ENCODE measurements around the gene OR2M3.

Gene OR2M3
- total RNA-seq, result 0 to 0.11 (median 0) reads per million in 9 experiments

- Mint-ChIP-seq H3K27ac (no peak within 1 kb of the TSS), H3K36me3 (ENCODE audit: insufficient read depth) (peaks cover 3% of the 10 kb centered on the region), H3K4me3 (no peak within 1 kb of the TSS), H3K4me1 (ENCODE audit: low read depth in 2 of 2) (no peaks in the 10 kb centered on the region), H3K9me3 (peaks cover 2% of the 10 kb centered on the region in 2 donors), H3K27me3 (no peaks in the 10 kb centered on the region)
- no peak for DNase-seq
- ATAC-seq (replicated peaks), result no peak
These were observed at the start of gene OR2M3 for GRCh38 chr1:248196965-248197364. TSS of gene OR2M3 (plus strand) at chr1:248197265. CDS start at chr1:248203068, 5,803 bp downstream.

GRCh38 chr1:248152056-248152827 is 44.8 kb upstream of the OR2M3 start:
- Mint-ChIP-seq H3K27ac (no peak overlapping the region), H3K9me3 (peaks cover 5 to 8% of the 10 kb centered on the region in 2 donors), H3K27me3 (no peaks in the 10 kb centered on the region), H3K4me1 (ENCODE audit: low read depth in 2 of 2) (no peaks in the 10 kb centered on the region), H3K36me3 (ENCODE audit: insufficient read depth) (no peaks in the 10 kb centered on the region), H3K4me3 (no peak overlapping the region)
- ATAC-seq (replicated peaks) (no peak), DNase-seq (no peak)

GRCh38 chr1:248155927-248156326 is 41.1 kb upstream of the OR2M3 start:
- Mint-ChIP-seq H3K27me3 (no peaks in the 10 kb centered on the region), H3K27ac (no peak overlapping the region), H3K9me3 (peaks cover 0 to 5% of the 10 kb centered on the region in 2 donors), H3K4me1 (ENCODE audit: low read depth in 2 of 2) (no peaks in the 10 kb centered on the region), H3K4me3 (no peak overlapping the region), H3K36me3 (ENCODE audit: insufficient read depth) (no peaks in the 10 kb centered on the region)
- no peak for ATAC-seq (replicated peaks)
- no peak for DNase-seq

GRCh38 chr1:248158758-248159157 is 38.3 kb upstream of the OR2M3 start:
- ATAC-seq (replicated peaks) (no peak), DNase-seq (no peak)
- Mint-ChIP-seq H3K4me3 (no peak overlapping the region), H3K27ac (no peak overlapping the region), H3K9me3 (peaks cover 0 to 1% of the 10 kb centered on the region in 2 donors), H3K36me3 (ENCODE audit: insufficient read depth) (no peaks in the 10 kb centered on the region), H3K4me1 (ENCODE audit: low read depth in 2 of 2) (no peaks in the 10 kb centered on the region), H3K27me3 (no peaks in the 10 kb centered on the region)

- no peaks in the 10 kb centered on the region for H3K27me3 Mint-ChIP-seq
- H3K36me3 Mint-ChIP-seq (ENCODE audit: insufficient read depth), result no peaks in the 10 kb centered on the region
- no peak for DNase-seq
- H3K4me3 Mint-ChIP-seq, result no peak overlapping the region
- no peak overlapping the region for H3K27ac Mint-ChIP-seq
- ATAC-seq (replicated peaks), result no peak
- peaks cover 6 to 8% of the 10 kb centered on the region in 2 donors for H3K9me3 Mint-ChIP-seq
- no peaks in the 10 kb centered on the region for H3K4me1 Mint-ChIP-seq (ENCODE audit: low read depth in 2 of 2)
These were observed 33.0 kb upstream of the OR2M3 start for GRCh38 chr1:248164031-248164430.

- H3K4me3 Mint-ChIP-seq, result no peak overlapping the region
- DNase-seq (no peak), ATAC-seq (replicated peaks) (no peak)
- no peaks in the 10 kb centered on the region for H3K27me3 Mint-ChIP-seq
- peaks cover 5 to 8% of the 10 kb centered on the region in 2 donors for H3K9me3 Mint-ChIP-seq
- H3K4me1 Mint-ChIP-seq (ENCODE audit: low read depth in 2 of 2), result no peaks in the 10 kb centered on the region
- H3K27ac Mint-ChIP-seq, result no peak overlapping the region
- no peaks in the 10 kb centered on the region for H3K36me3 Mint-ChIP-seq (ENCODE audit: insufficient read depth)
These were observed 31.9 kb upstream of the OR2M3 start for GRCh38 chr1:248165186-248165585.

- Mint-ChIP-seq H3K4me1 (ENCODE audit: low read depth in 2 of 2) (no peaks in the 10 kb centered on the region), H3K9me3 (peaks cover 0 to 5% of the 10 kb centered on the region in 2 donors), H3K27ac (no peak within 1 kb of the TSS), H3K4me3 (no peak within 1 kb of the TSS), H3K36me3 (ENCODE audit: insufficient read depth) (no peaks in the 10 kb centered on the region), H3K27me3 (no peaks in the 10 kb centered on the region)
- ATAC-seq (replicated peaks), result no peak
- DNase-seq, result no peak
These were observed 22.5 kb upstream of the OR2M3 start, which contains the start of gene OR2M2 for GRCh38 chr1:248174521-248174920. TSS of gene OR2M2 (plus strand) at chr1:248174821. CDS start at chr1:248179986, 5,165 bp downstream.

GRCh38 chr1:248183996-248184395 is 13.1 kb upstream of the OR2M3 start:
- H3K9me3 Mint-ChIP-seq, result peaks cover 13 to 20% of the 10 kb centered on the region in 2 donors
- no peak for ATAC-seq (replicated peaks)
- no peak overlapping the region for H3K4me3 Mint-ChIP-seq
- DNase-seq, result no peak
- H3K27ac Mint-ChIP-seq, result no peak overlapping the region
- no peaks in the 10 kb centered on the region for H3K36me3 Mint-ChIP-seq (ENCODE audit: insufficient read depth)
- H3K27me3 Mint-ChIP-seq, result peaks cover 0 to 9% of the 10 kb centered on the region in 2 donors
- H3K4me1 Mint-ChIP-seq (ENCODE audit: low read depth in 2 of 2), result no peaks in the 10 kb centered on the region

GRCh38 chr1:248187363-248187762 is 9.7 kb upstream of the OR2M3 start:
- Mint-ChIP-seq H3K27ac (no peak overlapping the region), H3K4me3 (no peak overlapping the region), H3K9me3 (peaks cover 8 to 28% of the 10 kb centered on the region in 2 donors), H3K36me3 (ENCODE audit: insufficient read depth) (no peaks in the 10 kb centered on the region), H3K27me3 (peaks cover 0 to 9% of the 10 kb centered on the region in 2 donors), H3K4me1 (ENCODE audit: low read depth in 2 of 2) (no peaks in the 10 kb centered on the region)
- ATAC-seq (replicated peaks), result no peak
- DNase-seq, result no peak

- no peak overlapping the region for H3K4me3 Mint-ChIP-seq
- H3K9me3 Mint-ChIP-seq, result peaks cover 8 to 28% of the 10 kb centered on the region in 2 donors
- no peak overlapping the region for H3K27ac Mint-ChIP-seq
These were observed 8.0 kb upstream of the OR2M3 start for GRCh38 chr1:248189026-248189425.

GRCh38 chr1:248194117-248194516 is 2.9 kb upstream of the OR2M3 start:
- Mint-ChIP-seq H3K27ac (no peak overlapping the region), H3K9me3 (peaks cover 7 to 18% of the 10 kb centered on the region in 2 donors), H3K4me3 (no peak overlapping the region), H3K36me3 (ENCODE audit: insufficient read depth) (peaks cover 3% of the 10 kb centered on the region), H3K27me3 (no peaks in the 10 kb centered on the region), H3K4me1 (ENCODE audit: low read depth in 2 of 2) (no peaks in the 10 kb centered on the region)
- ATAC-seq (replicated peaks) (no peak), DNase-seq (no peak)

More at GRCh38 chr1:248189026-248189425, 8.0 kb upstream of the OR2M3 start:
- H3K36me3 Mint-ChIP-seq (ENCODE audit: insufficient read depth), result no peaks in the 10 kb centered on the region
- no peaks in the 10 kb centered on the region for H3K4me1 Mint-ChIP-seq (ENCODE audit: low read depth in 2 of 2)
- ATAC-seq (replicated peaks) (no peak), DNase-seq (no peak)
- H3K27me3 Mint-ChIP-seq, result peaks cover 0 to 9% of the 10 kb centered on the region in 2 donors

GRCh38 chr1:248215880-248216279 is 18.8 kb downstream of the OR2M3 start:
- Mint-ChIP-seq H3K36me3 (ENCODE audit: insufficient read depth) (no peaks in the 10 kb centered on the region), H3K27me3 (no peaks in the 10 kb centered on the region), H3K4me1 (ENCODE audit: low read depth in 2 of 2) (no peaks in the 10 kb centered on the region), H3K4me3 (no peak overlapping the region), H3K27ac (no peak overlapping the region), H3K9me3 (peaks cover 1 to 3% of the 10 kb centered on the region in 2 donors)
- DNase-seq (no peak), ATAC-seq (replicated peaks) (no peak)

- Mint-ChIP-seq H3K9me3 (peaks cover 15 to 25% of the 10 kb centered on the region in 2 donors), H3K4me1 (ENCODE audit: low read depth in 2 of 2) (no peaks in the 10 kb centered on the region), H3K36me3 (ENCODE audit: insufficient read depth) (no peaks in the 10 kb centered on the region), H3K4me3 (no peak overlapping the region), H3K27ac (no peak overlapping the region), H3K27me3 (no peaks in the 10 kb centered on the region)
- no peak for ATAC-seq (replicated peaks)
- no peak for DNase-seq
These were observed 28.5 kb downstream of the OR2M3 start for GRCh38 chr1:248225537-248225936.

- H3K36me3 Mint-ChIP-seq (ENCODE audit: insufficient read depth), result no peaks in the 10 kb centered on the region
- DNase-seq (no peak), ATAC-seq (replicated peaks) (no peak)
- H3K27ac Mint-ChIP-seq, result no peak overlapping the region
- no peak overlapping the region for H3K4me3 Mint-ChIP-seq
- no peaks in the 10 kb centered on the region for H3K27me3 Mint-ChIP-seq
- H3K4me1 Mint-ChIP-seq (ENCODE audit: low read depth in 2 of 2), result no peaks in the 10 kb centered on the region
- H3K9me3 Mint-ChIP-seq, result peaks cover 15 to 25% of the 10 kb centered on the region in 2 donors
These were observed 32.4 kb downstream of the OR2M3 start for GRCh38 chr1:248229360-248229908.
